GM13977 (cell line): Measurements from ENCODE around the gene NEXN.

Experiments
- DNase-seq: peaks from one replicate; pipeline ENCODE4 v3.0.0; 2012; ENCODE audit warnings: low spot score
- CTCF ChIP-seq: IDR thresholded peaks from 2 replicates; pipeline ENCODE4 v1.5.1; 2012; ENCODE audit warnings: mild to moderate bottlenecking, control low read depth; ENCODE audit not compliant: insufficient read depth; ENCODE audit errors: extremely low read depth, missing control alignments
- in situ Hi-C: fragments of 300-500 bp; cut with MboI; formaldehyde crosslinking; loops from one replicate; pipeline ENCODE4 v1.12.0; 2022; ENCODE audit warnings: low sequenced_read_pairs, low pct_unique_long_range_greater_than_20kb, mixed read lengths, inconsistent platforms; ENCODE audit not compliant: unreplicated experiment

Gene NEXN

DNA sequence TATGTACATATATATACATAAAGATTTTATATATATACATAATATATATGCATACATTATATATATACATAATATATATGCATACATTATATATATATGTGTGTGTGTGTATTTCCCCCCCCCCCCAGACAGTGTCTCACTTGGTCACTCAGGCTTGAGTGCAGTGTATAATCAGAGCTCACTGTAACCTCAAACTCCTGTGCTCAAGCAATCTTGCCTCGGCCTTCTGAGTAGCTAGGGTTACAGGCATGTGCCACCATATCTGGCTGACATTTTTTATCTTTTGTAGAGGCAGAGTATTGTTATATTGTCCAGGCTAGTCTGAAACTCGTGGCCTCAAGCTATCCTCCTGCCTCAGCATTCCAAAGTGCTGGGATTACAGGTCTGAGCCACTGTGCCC lies 99.5 kb downstream of the NEXN start:
- in situ Hi-C loops, result no loop called here
- DNase-seq, result no peak
- no peak for TF ChIP-seq CTCF

GRCh38 chr1:77989744-77990143 lies 101.3 kb downstream of the NEXN start:
- no peak for DNase-seq
- in situ Hi-C loops, result no loop called here
- no peak for TF ChIP-seq CTCF

- DNase-seq, result no peak
- in situ Hi-C loops, result no loop called here
- no peak for TF ChIP-seq CTCF
These were observed 102.3 kb downstream of the NEXN start for GRCh38 chr1:77990629-77991204.

GRCh38 chr1:77991638-77992037 lies 103.2 kb downstream of the NEXN start:
- TF ChIP-seq CTCF, result no peak
- no peak for DNase-seq
- in situ Hi-C loops, result no loop called here
